Transverse colon (tissue), 4 donors: Measurements from ENCODE around the gene EFCAB9.

Source experiments
- EP300 ChIP-seq: sonication (generic); formaldehyde crosslinking; IDR thresholded peaks from one replicate; pipeline ENCODE4 v1.6.1; 2017; ENCODE audit warnings: antibody characterized with exemption, low read depth
- POLR2A ChIP-seq: fragments of 450-650 bp; IDR thresholded peaks from one replicate; pipeline ENCODE4 v1.6.1; 2016; ENCODE audit warnings: antibody characterized with exemption, mild to moderate bottlenecking, moderate library complexity
- POLR2AphosphoS5 ChIP-seq, 3 donors: sonication (generic); formaldehyde crosslinking; IDR thresholded peaks; one replicate each; pipeline ENCODE4 v1.6.1; 2016; ENCODE audit warnings: antibody characterized with exemption in 3 of 3
- TF ChIP-seq, protein P1 (sequence below), 5 experiments: fragments of 200-600 bp in 3 of 5; fragments of 450-650 bp in 2 of 5; sonication (generic) in 3 of 5; IDR thresholded peaks; 1 replicate in 2 of 5; 2 replicates in 3 of 5; pipeline ENCODE4 v1.5.1; 2016 to 2017; ENCODE audit warnings: antibody characterized with exemption in 5 of 5, inconsistent platforms in 3 of 5, mild to moderate bottlenecking in 2 of 5, moderate library complexity in 1 of 5

DNA sequence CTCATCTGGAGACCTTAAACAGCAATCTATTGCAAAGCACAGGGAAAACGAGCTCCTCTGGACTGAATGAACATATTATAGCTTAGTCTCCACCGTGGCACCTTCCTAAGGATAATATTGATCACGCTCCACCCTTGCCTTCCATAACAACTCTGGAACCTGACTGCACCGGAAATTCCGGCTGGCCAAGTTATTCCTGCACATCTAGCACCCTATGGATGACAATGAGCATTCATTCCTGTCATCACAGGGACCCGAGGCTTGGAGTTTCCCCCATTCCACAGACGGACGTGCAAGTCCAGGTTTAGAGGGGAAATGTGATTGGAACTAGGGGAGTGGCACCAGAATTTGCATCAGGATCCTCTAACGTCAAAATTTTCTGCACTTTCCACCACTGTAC is 33.5 kb upstream of the EFCAB9 start:
- TF ChIP-seq POLR2AphosphoS5 (IDR thresholded peaks at IDR 0.05) (no peak), POLR2A (no peak), EP300 (no peak)
- TF ChIP-seq, protein P1, sequence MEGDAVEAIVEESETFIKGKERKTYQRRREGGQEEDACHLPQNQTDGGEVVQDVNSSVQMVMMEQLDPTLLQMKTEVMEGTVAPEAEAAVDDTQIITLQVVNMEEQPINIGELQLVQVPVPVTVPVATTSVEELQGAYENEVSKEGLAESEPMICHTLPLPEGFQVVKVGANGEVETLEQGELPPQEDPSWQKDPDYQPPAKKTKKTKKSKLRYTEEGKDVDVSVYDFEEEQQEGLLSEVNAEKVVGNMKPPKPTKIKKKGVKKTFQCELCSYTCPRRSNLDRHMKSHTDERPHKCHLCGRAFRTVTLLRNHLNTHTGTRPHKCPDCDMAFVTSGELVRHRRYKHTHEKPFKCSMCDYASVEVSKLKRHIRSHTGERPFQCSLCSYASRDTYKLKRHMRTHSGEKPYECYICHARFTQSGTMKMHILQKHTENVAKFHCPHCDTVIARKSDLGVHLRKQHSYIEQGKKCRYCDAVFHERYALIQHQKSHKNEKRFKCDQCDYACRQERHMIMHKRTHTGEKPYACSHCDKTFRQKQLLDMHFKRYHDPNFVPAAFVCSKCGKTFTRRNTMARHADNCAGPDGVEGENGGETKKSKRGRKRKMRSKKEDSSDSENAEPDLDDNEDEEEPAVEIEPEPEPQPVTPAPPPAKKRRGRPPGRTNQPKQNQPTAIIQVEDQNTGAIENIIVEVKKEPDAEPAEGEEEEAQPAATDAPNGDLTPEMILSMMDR (IDR thresholded peaks at IDR 0.05): no peak
